T-helper 1 cell treated with Interleukin-12 subunit alpha and Interleukin-12 subunit beta and Interleukin-4 antibody, amounts not matched to agents 30 ng/mL and 1 ng/mL, for 36 hours (primary cell): ENCODE measurements around the gene TBL1X. TPM values are rescaled to one million over a fixed set of nuclear protein-coding genes. Genes with fewer than 3 reads are reported as not detected.

Experiments
- intact Hi-C: fragments of 100-400 bp; cut with micrococcal nuclease; formaldehyde crosslinking; loops from one replicate; pipeline ENCODE4 v1.15.1; 2024
- total RNA-seq: library from RNA; stranded (reverse); gene quantifications from 2 replicates; pipeline ENCODE4 v1.2.3, GENCODE V29; 2022

Gene TBL1X
- total RNA-seq, 1 donor from 2014 or later: 34.8 TPM

GRCh38 chrX:9693307-9694001, 228.6 kb downstream of the TBL1X start:
- intact Hi-C loops: no loop called here

- intact Hi-C loops: no loop called here
Measured at GRCh38 chrX:9698576-9698975, 233.7 kb downstream of the TBL1X start.

GRCh38 chrX:9700555-9700954, 235.7 kb downstream of the TBL1X start:
- intact Hi-C loops: no loop called here

- intact Hi-C loops: no loop called here
Measured at GRCh38 chrX:9701790-9702189, 236.9 kb downstream of the TBL1X start.

- intact Hi-C loops: no loop called here
Measured at GRCh38 chrX:9703406-9703805, 238.5 kb downstream of the TBL1X start.

- intact Hi-C loops: no loop called here
Measured at GRCh38 chrX:9704876-9705465, 240.1 kb downstream of the TBL1X start.

- intact Hi-C loops: no loop called here
Measured at GRCh38 chrX:9706421-9706820, 241.6 kb downstream of the TBL1X start.

GRCh38 chrX:9707306-9708033, 242.6 kb downstream of the TBL1X start:
- intact Hi-C loops: loop anchor here (2.0 kb wide), 1 partner anchor 63 kb away; no protein-coding TSS in a partner anchor

- intact Hi-C loops: loop anchor here (2.0 kb wide), 1 partner anchor 63 kb away; no protein-coding TSS in a partner anchor
Measured at GRCh38 chrX:9708086-9708485, 243.2 kb downstream of the TBL1X start.

GRCh38 chrX:9708923-9709553, 244.2 kb downstream of the TBL1X start:
- intact Hi-C loops: loop anchor here (1.0 to 2.0 kb wide), 9 partner anchors 64 to 966 kb away; no protein-coding TSS in a partner anchor

- intact Hi-C loops: no loop called here
Measured at GRCh38 chrX:9710332-9710731, 245.5 kb downstream of the TBL1X start.

- intact Hi-C loops: no loop called here
Measured at GRCh38 chrX:9717376-9717775, 252.5 kb downstream of the TBL1X start.

- intact Hi-C loops: no loop called here
Measured at GRCh38 chrX:9724711-9725110, 259.9 kb downstream of the TBL1X start.

- intact Hi-C loops: no loop called here
Measured at GRCh38 chrX:9728261-9728660, 263.4 kb downstream of the TBL1X start.

GRCh38 chrX:9729171-9729885, 264.5 kb downstream of the TBL1X start:
- intact Hi-C loops: no loop called here

- intact Hi-C loops: no loop called here
Measured at GRCh38 chrX:9730078-9730477, 265.2 kb downstream of the TBL1X start.

GRCh38 chrX:9730752-9731151, 265.9 kb downstream of the TBL1X start:
- intact Hi-C loops: no loop called here

GRCh38 chrX:9737363-9737762, 272.5 kb downstream of the TBL1X start:
- intact Hi-C loops: no loop called here

GRCh38 chrX:9738151-9738550, 273.3 kb downstream of the TBL1X start:
- intact Hi-C loops: no loop called here

GRCh38 chrX:9739130-9739529, 274.3 kb downstream of the TBL1X start:
- intact Hi-C loops: no loop called here

GRCh38 chrX:9745417-9746115, 280.7 kb downstream of the TBL1X start:
- intact Hi-C loops: no loop called here
